DMS114 treated with DMSO at 0.1 percent for 48 hours (cell line): ENCODE data around the gene CEACAM5.
"Not testable (repeated sequence)": the region's sequence is repeated elsewhere in the genome, so short reads cannot be mapped to it uniquely, and the experiment has no call there.

ENCODE experiments used
- DNase-seq: peaks from one replicate; lab custom pipeline; 2025; ENCODE audit not compliant: unreplicated experiment; lab: John Stamatoyannopoulos, UW

CEACAM5 gene

GRCh38 chr19:41700381-41701195, 7.8 kb upstream of the CEACAM5 start:
- DNase-seq, result no peak

GRCh38 chr19:41701401-41702075, 6.9 kb upstream of the CEACAM5 start:
- no peak for DNase-seq

- no peak for DNase-seq
Measured at GRCh38 chr19:41702171-41702651, 6.2 kb upstream of the CEACAM5 start.

- DNase-seq, result no peak
Measured at GRCh38 chr19:41703602-41704293, 4.7 kb upstream of the CEACAM5 start.

- no peak for DNase-seq
Measured at GRCh38 chr19:41705393-41706174, 2.8 kb upstream of the CEACAM5 start.

GRCh38 chr19:41706741-41707501, 1.5 kb upstream of the CEACAM5 start:
- peak; percentile 40 for DNase-seq

GRCh38 chr19:41707502-41707812, 969 bp upstream of the CEACAM5 start:
- no peak for DNase-seq

- DNase-seq, result no peak
Measured at GRCh38 chr19:41707871-41708371, 505 bp upstream of the CEACAM5 start.

- not testable (repeated sequence) for DNase-seq
Measured at GRCh38 chr19:41709516-41709915, 1.1 kb downstream of the CEACAM5 start.

- DNase-seq, result no peak
Measured at GRCh38 chr19:41709951-41710645, 1.7 kb downstream of the CEACAM5 start.

- DNase-seq, result no peak
Measured at GRCh38 chr19:41711376-41712261, 3.2 kb downstream of the CEACAM5 start.

- no peak for DNase-seq
Measured at GRCh38 chr19:41714598-41714997, 6.2 kb downstream of the CEACAM5 start.

GRCh38 chr19:41718761-41719160, 10.3 kb downstream of the CEACAM5 start:
- DNase-seq, result no peak

GRCh38 chr19:41720103-41720502, 11.7 kb downstream of the CEACAM5 start:
- no peak for DNase-seq

GRCh38 chr19:41726493-41726892, 18.1 kb downstream of the CEACAM5 start:
- DNase-seq, result no peak

GRCh38 chr19:41734156-41734555, 25.7 kb downstream of the CEACAM5 start:
- DNase-seq, result no peak

- no peak for DNase-seq
Measured at GRCh38 chr19:41734585-41734984, 26.2 kb downstream of the CEACAM5 start.

GRCh38 chr19:41735071-41735600, 26.7 kb downstream of the CEACAM5 start:
- DNase-seq, result no peak
